Measurements from ENCODE around the gene PTH2. TPM values are rescaled to one million over a fixed set of nuclear protein-coding genes. Genes with fewer than 3 reads are reported as not detected.

The PTH2 gene
- total and polyA plus RNA-seq, 2 of the 8 experiments (the other 6 are each of a cell fraction or from before 2014, with no cell fraction given) = not detected

DNA sequence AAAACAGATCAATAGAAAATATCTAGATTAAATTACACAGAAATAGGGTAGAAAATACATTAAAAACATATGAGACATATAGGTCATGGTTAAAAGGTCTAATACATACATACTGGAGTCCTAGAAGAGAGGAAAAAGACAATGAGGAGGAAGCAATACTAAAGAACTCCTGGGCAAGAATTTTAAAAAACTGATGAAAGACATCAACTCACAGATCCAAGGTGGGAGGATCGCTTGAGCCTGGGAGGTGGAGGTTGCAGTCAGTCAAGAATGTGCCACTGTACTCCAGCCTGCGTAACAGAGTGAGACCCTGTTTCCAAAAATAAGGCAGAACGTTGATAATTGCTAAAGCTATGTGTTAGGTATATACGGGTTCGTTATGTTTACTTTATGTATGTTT is 40.6 kb downstream of the PTH2 start (continued):
- TF ChIP-seq, protein P1, sequence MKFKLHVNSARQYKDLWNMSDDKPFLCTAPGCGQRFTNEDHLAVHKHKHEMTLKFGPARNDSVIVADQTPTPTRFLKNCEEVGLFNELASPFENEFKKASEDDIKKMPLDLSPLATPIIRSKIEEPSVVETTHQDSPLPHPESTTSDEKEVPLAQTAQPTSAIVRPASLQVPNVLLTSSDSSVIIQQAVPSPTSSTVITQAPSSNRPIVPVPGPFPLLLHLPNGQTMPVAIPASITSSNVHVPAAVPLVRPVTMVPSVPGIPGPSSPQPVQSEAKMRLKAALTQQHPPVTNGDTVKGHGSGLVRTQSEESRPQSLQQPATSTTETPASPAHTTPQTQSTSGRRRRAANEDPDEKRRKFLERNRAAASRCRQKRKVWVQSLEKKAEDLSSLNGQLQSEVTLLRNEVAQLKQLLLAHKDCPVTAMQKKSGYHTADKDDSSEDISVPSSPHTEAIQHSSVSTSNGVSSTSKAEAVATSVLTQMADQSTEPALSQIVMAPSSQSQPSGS (IDR thresholded peaks at IDR 0.05; ENCODE audit: low read length) = no peak
- TF ChIP-seq SP4 (IDR thresholded peaks at IDR 0.05; ENCODE audit: low read length) (no peak), TEAD4 (IDR thresholded peaks at IDR 0.05; ENCODE audit: low read depth, low read length) (no peak), EZH2 (IDR thresholded peaks at IDR 0.05; ENCODE audit: low read depth, low read length, severe bottlenecking) (no peak)
